ENCODE measurements around the gene TNNI2.

Gene TNNI2

DNA sequence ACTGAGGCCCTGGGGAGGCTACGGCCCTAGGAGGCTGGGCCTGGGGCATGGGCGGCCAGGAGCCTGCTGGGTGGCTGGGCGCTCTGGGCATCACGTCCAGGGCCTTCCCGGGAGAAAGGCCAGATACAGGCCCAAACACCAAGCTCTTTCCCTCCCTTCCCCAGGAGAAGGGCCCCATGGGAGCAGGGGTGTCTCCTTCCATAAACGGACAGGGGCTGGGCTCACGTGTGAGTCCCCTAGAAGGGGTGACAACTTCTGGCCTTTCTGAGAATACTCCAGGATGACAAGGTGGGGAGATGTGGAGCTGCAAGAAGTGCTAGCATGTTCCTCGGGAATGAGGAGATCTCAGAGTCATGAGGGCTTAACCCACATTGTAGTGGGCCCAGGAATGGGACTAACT lies 23.5 kb upstream of the TNNI2 start:
- no peak for ATAC-seq
- Mint-ChIP-seq H3K27ac (no peak overlapping the region), H3K36me3 (peaks cover 6% of the 10 kb centered on the region), H3K4me3 (no peak overlapping the region), H3K9me3 (peaks cover 12% of the 10 kb centered on the region), H3K4me1 (no peaks in the 10 kb centered on the region), H3K27me3 (peaks cover 29% of the 10 kb centered on the region)

DNA sequence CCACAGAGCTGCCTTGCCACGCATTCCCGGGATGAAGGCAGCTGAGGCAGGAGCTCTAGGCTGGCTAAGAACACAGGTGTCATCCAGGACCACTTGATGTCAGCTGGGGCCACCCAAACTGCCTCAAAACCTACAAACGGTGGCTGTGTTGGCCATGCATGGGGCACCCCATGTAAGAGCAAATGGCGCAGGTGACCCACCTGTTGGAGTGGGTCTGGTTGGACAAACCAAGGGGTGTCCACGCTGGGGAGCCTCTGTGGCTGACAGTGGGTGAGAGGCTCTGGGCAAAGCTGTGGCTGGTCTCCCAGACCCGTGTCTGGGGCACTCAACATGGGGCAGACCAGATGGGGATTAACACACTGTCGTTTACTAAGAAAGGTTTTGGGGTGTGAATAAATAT lies 23.0 kb upstream of the TNNI2 start:
- Mint-ChIP-seq H3K4me3 (no peak overlapping the region), H3K27ac (no peak overlapping the region), H3K36me3 (peaks cover 6% of the 10 kb centered on the region), H3K4me1 (no peaks in the 10 kb centered on the region), H3K27me3 (peaks cover 30% of the 10 kb centered on the region), H3K9me3 (peaks cover 12% of the 10 kb centered on the region)
- no peak for ATAC-seq

DNA sequence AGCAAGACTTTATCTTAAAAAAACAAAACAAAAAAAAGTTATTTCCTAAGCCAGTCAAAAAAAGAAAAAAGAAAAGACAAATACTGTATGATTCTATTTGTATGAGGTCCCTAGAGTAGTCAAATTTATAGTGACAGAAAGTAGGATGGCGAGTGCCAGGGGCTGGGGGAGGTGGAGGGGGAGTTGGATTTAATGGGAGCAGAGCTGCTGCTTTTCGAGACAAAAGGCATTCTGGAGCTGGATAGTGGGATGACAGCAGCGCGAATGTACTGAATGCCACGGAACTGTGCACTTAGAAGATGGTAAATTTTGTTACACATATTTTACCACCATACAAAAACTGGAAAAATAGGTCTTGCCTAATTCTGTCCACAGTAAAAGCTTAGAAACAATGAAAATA lies 21.8 kb upstream of the TNNI2 start:
- H3K4me1 Mint-ChIP-seq, result no peaks in the 10 kb centered on the region
- no peak for ATAC-seq

DNA sequence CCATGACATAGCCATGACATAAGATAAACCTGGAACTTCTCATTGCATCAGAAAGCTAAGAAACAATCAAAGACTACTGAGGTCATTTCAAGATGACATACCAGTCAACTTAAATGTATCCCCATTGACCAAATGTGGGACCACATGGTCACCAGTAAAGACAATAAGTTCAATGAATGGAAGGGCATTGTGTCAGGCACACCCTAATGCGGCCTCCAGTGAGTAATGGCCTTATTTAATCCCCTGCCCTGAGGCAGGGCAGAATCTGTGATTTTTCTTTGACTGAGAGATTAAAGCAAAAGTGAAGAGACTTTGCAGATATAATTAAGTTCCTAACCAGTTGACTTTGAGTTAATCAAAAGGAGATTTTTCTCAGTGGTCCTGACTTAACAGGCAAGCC lies 21.3 kb upstream of the TNNI2 start:
- Mint-ChIP-seq H3K4me1 (no peaks in the 10 kb centered on the region), H3K4me3 (no peak overlapping the region), H3K9me3 (peaks cover 19% of the 10 kb centered on the region), H3K27ac (no peak overlapping the region), H3K36me3 (peaks cover 6% of the 10 kb centered on the region), H3K27me3 (peaks cover 31% of the 10 kb centered on the region)
- no peak for ATAC-seq

More for the DNA sequence above, 21.8 kb upstream of the TNNI2 start:
- peaks cover 6% of the 10 kb centered on the region for H3K36me3 Mint-ChIP-seq
- peaks cover 19% of the 10 kb centered on the region for H3K9me3 Mint-ChIP-seq
- H3K27ac Mint-ChIP-seq, result no peak overlapping the region
- peaks cover 36% of the 10 kb centered on the region for H3K27me3 Mint-ChIP-seq
- H3K4me3 Mint-ChIP-seq, result no peak overlapping the region

DNA sequence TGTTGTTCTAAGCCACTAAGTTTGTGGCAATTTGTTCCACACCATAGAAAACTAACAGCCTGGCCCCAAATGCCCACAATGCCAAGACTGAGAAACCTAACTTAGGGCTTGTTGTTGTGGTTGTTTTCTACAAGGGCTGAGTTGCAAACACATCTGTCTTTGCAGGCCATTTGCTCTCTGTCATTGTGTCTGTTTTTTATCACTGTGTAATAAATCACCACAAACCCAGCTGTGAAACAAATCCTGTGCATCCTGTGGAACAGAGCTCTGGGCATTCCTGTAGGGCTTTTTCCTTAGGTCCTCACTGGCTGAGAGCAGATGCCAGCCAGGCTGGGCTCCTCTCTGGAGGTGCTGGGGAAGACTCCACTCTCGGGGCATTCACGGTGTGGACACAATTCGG lies 19.7 kb upstream of the TNNI2 start:
- ATAC-seq, result no peak
- Mint-ChIP-seq H3K4me1 (peaks cover 3% of the 10 kb centered on the region), H3K27me3 (peaks cover 32% of the 10 kb centered on the region), H3K4me3 (no peak overlapping the region), H3K9me3 (peaks cover 16% of the 10 kb centered on the region), H3K27ac (no peak overlapping the region), H3K36me3 (no peaks in the 10 kb centered on the region)

DNA sequence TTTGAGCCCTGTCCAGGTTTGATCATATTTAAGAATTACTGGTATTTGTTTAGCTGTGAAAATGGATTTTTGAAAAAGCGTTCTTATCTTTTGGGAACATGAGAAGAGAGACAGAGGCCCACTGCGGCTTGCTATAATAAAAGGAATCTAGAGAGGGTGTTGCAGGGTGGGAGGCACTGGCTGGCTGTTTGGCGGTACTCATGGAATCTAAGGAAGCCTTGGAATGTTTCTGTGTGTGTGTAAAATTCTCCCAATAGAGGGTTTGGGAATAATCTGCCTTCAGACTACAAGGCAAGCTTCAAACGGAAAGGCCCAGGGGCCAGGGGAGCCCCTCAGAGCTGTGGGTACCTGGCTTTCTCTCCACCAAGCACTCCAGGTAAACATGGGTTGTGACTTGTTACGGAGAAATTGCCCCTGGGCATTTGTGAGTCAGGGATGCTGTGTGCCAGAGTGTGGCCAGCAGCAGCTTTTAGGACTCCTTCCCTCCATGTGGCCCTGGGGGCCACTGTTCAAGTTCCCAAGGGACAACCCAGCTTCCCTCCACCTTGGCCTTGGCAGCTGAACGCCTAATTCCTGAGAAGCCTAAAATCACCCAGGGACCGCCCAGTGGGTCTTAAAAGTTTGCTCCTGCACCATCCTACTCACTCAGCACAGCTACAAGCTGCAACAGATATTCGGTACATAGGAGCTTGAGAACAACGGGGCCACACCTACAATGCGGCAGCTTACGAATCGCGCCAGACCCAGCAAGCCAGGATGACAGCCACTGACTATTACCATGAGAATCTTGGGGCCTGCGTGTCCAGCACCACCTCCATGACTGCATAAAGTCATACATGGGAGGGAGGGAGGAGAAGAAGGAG lies 18.1 kb upstream of the TNNI2 start:
- Mint-ChIP-seq H3K4me1 (peaks cover 4% of the 10 kb centered on the region), H3K9me3 (peaks cover 16% of the 10 kb centered on the region), H3K4me3 (no peak overlapping the region), H3K27me3 (peaks cover 30% of the 10 kb centered on the region), H3K27ac (no peak overlapping the region), H3K36me3 (no peaks in the 10 kb centered on the region)
- no peak for ATAC-seq

DNA sequence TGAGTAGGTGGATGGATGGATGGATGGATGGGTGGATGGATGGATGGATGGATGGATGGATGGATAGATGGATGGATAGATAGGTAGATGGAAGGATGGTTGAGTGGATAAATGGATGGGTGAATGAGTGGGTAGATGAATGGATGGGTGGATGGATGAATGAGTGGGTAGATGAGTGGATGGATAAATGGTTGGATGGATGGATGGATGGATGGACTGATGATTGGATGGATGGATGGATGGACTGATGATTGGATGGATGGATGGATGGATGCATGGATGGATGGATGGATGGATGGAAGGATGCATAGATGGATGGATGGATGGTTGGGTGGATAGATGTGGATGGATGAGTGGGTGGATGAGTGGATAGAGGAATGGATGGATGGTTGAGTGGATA lies 17.2 kb upstream of the TNNI2 start:
- Mint-ChIP-seq H3K4me1 (peaks cover 4% of the 10 kb centered on the region), H3K36me3 (no peaks in the 10 kb centered on the region), H3K27me3 (peaks cover 35% of the 10 kb centered on the region), H3K9me3 (peaks cover 16% of the 10 kb centered on the region), H3K27ac (no peak overlapping the region), H3K4me3 (no peak overlapping the region)
- ATAC-seq, result no peak

DNA sequence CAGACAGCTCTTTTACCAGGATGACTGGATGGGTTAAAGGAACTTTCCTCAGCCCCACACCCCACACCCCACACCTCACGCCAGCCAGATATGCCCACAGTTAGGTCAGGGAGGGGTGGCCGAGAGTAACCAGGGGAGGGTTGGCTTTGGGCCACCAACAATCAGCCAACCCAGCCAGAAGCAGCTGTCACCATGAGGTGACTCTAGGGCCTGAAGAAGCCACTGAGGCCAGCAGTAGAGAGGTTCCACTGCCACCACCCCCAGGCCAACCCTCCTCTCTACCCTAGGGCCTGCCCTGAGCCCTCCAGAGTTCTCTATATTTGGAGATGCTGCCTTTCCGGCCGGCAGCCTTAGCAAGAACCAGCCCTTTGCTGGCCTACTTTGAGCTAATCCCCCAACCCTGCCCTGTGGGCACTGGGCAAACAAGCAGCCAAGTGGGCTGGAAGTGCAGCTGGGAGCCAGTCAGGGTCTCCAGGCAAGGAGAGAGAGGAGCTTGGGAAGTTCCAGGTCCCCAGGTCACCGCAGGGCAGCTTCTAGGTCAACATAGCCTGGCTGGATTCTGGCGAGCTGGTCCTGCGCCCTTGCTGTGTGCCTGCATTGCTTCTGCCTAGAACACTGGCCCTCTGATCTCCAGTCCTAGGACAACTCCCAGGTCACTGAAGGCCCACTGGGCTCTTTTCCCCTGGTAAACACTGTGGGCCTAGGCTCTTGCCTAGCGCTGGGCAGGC lies 16.0 kb upstream of the TNNI2 start:
- Mint-ChIP-seq H3K27ac (no peak overlapping the region), H3K4me1 (peaks cover 4% of the 10 kb centered on the region), H3K9me3 (peaks cover 16% of the 10 kb centered on the region), H3K4me3 (no peak overlapping the region), H3K27me3 (peaks cover 48% of the 10 kb centered on the region), H3K36me3 (no peaks in the 10 kb centered on the region)
- ATAC-seq, result no peak

DNA sequence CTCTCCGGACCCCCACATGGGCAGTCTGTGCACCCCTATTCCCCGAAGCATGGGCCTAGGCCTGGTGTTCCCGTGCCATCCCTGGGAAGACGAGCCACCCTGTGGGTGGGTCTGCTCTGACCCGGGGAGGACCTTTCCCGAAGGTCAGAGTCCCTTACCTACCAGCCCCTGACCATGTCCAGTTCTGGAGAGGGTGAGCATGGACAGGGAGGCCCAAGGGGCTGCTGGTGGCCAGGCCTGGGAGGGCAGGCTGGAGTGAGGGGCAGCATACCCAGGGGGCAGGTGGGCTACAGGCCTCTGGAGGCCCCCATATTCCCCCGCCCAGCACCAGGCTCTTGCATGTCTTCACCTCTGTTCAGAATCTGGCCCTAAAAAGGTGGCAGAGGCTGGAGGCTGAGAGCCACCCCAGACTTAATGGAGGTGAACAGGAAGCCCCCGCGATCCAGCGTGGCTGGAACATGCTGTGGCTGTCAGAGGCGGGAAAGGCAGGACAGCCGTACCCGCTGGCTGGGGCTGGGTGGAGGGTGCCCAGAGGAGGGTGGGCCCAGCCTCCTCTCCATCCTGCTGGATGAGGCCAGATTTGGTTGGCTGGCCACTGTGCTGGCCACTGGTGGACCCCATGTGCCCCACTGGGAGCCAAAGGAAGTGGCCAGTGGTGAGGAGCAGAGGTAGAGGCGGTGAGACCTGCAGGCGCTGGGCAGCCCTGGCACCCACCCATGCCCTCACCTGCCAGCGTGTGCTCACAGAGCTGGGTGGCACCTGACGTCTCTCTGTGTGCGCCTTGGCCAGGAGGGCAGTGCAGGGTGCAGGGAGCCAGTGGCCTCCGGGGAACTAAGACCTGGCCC lies 15.2 kb upstream of the TNNI2 start:
- ATAC-seq, result no peak
- no peak overlapping the region for H3K4me3 Mint-ChIP-seq
- peaks cover 55% of the 10 kb centered on the region for H3K27me3 Mint-ChIP-seq
- H3K27ac Mint-ChIP-seq, result no peak overlapping the region
- no peaks in the 10 kb centered on the region for H3K36me3 Mint-ChIP-seq
- H3K9me3 Mint-ChIP-seq, result peaks cover 13% of the 10 kb centered on the region
- peaks cover 4% of the 10 kb centered on the region for H3K4me1 Mint-ChIP-seq

DNA sequence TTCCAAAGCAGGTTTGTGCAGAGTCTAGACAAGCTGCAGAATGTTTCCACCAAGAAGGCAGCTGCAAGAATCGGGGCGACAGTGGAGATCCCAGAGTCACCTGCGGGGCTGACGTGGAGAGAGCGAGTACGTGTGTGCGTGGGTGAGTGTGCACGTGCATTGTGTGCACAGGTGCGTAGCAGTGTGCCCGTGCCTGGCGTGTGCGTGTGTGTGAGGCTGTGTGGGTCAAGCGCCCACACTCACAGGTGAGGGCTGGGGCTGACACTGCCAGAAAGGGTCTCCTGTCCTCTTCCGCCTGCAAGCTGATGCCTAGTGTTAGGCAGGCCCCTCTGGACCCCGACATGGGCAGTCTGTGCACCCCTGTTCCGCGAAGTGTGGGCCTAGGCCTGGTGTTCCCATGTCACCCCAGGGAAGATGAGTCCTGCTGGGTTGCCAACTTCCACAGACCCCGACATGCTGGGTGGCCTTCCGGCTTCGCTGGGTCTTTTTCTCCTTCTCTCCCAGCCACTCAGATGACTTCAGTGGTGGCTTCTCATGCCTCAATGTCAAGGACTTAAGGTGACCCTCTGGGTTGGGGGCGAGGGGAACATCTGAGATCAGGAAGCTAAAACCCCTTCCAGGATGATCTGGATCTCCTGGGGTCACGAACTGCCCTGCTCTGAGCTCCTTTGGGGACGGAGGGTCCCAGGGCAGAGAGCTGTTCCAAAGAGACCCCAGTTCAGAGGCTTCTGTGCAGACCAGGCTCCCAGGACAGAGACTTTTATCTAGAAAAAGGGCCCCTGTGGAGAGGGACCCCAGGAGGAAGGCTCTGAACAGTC lies 14.4 kb upstream of the TNNI2 start:
- Mint-ChIP-seq H3K27ac (no peak overlapping the region), H3K36me3 (no peaks in the 10 kb centered on the region), H3K27me3 (peaks cover 63% of the 10 kb centered on the region), H3K4me1 (peaks cover 4% of the 10 kb centered on the region), H3K4me3 (no peak overlapping the region), H3K9me3 (peaks cover 9% of the 10 kb centered on the region)
- ATAC-seq, result no peak

DNA sequence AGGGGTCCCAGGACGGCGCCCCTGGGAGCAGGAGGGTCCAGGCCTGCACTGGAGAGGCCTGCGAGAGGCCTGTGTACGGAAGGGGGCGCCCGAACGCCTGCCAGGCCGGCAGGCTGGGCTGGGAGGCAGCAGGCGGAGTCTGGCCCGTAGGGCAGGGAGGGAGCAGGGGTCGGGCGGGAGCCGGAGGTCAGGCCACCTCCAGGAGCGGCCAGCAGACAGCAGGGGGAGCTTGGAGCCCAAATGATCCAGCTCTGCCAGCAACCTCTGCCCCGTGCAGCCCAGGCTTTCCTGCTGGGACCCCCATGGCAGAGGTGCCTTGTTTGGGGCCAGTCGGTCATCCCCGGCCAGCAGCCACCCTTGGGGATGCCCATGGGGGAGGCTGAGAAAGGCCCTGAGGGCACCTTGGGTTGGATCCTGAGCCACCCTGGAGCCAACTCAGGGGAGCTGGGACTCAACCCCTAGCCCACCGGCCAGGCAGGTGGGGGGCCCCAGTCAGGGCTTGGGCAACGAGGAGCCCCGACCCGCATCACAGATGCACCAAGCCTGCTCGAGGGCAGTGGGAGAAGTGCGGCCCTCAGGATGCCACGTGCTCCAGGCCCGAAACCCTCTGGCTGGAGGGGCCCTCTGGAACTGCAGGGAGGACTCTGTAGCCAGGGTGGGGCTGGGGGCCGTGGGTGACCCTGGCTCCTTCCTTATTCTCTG lies 13.6 kb upstream of the TNNI2 start:
- ATAC-seq, result peak; percentile 32

DNA sequence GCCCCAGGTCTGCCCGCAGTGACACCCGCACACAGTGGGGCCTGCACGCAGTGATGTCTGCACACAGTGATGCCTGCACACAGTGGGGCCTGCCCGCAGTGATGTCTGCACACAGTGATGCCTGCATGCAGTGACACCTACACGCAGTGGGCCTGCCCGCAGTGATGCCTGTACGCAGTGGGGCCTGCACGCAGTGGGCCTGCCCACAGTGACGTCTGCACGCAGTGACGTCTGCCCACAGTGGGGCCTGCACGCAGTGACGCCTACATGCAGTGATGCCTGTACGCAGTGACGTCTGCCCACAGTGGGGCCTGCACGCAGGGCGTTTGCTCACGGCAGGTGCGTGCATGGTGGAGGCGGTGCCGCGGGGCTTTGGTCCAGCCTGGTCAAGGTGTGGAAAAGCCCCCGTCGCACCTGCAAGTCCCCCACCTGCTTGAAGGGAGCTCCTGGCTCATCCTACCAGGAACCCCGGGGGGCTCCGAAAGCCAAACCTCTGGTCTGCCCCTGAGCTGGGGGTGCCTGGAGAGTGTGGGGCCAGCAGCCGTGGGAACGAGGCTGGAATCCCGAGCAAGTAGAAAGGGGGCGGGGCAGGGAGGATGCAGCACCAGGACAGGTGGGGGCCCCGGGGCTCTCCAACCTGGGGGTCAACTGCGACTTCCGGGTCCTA lies 12.9 kb upstream of the TNNI2 start:
- Mint-ChIP-seq H3K9me3 (peaks cover 8% of the 10 kb centered on the region), H3K27me3 (peaks cover 70% of the 10 kb centered on the region), H3K4me1 (peaks cover 4% of the 10 kb centered on the region), H3K36me3 (no peaks in the 10 kb centered on the region), H3K4me3 (no peak overlapping the region), H3K27ac (no peak overlapping the region)
- no peak for ATAC-seq

More for the DNA sequence above, 13.6 kb upstream of the TNNI2 start:
- Mint-ChIP-seq H3K36me3 (no peaks in the 10 kb centered on the region), H3K4me1 (peaks cover 4% of the 10 kb centered on the region), H3K4me3 (no peak overlapping the region), H3K9me3 (peaks cover 8% of the 10 kb centered on the region), H3K27ac (no peak overlapping the region), H3K27me3 (peaks cover 66% of the 10 kb centered on the region)

DNA sequence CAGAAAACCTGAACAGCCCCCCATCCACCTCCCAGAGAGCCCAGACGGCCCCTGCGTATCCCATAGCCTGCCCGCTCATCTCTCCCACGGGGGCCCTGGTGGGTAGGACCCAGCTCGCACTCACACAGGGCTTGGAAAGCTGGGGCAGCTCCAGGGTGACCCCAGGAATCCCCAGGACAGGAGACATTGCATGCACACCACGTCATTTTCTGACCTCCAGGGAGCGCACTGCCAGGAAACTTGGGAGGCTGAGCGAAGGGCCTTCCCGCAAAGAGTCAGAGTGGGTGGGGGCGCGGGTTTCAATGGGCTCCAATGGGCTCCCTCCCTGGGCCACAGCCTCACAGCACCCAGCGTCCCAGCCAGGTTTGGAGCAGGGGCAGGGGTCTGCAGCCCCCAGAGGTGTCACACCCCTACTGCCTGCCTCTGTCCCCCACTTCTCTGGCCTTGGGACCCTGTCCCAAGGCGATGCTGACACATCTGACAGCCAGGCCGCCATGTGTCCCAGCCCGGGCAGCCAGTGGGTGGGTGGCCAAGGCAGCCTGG lies 12.2 kb upstream of the TNNI2 start:
- H3K9me3 Mint-ChIP-seq, result peaks cover 2% of the 10 kb centered on the region
- no peak overlapping the region for H3K4me3 Mint-ChIP-seq
- H3K4me1 Mint-ChIP-seq, result peaks cover 4% of the 10 kb centered on the region
- no peaks in the 10 kb centered on the region for H3K36me3 Mint-ChIP-seq
- H3K27ac Mint-ChIP-seq, result no peak overlapping the region
- peaks cover 71% of the 10 kb centered on the region for H3K27me3 Mint-ChIP-seq
- no peak for ATAC-seq
